ENCODE results near the gene PPM1H. TPM values are rescaled to one million over a fixed set of nuclear protein-coding genes. Genes with fewer than 3 reads are reported as not detected.

PPM1H gene
- total RNA-seq, 2 donors from 2014 or later = 46.4 to 74.4 TPM

DNA sequence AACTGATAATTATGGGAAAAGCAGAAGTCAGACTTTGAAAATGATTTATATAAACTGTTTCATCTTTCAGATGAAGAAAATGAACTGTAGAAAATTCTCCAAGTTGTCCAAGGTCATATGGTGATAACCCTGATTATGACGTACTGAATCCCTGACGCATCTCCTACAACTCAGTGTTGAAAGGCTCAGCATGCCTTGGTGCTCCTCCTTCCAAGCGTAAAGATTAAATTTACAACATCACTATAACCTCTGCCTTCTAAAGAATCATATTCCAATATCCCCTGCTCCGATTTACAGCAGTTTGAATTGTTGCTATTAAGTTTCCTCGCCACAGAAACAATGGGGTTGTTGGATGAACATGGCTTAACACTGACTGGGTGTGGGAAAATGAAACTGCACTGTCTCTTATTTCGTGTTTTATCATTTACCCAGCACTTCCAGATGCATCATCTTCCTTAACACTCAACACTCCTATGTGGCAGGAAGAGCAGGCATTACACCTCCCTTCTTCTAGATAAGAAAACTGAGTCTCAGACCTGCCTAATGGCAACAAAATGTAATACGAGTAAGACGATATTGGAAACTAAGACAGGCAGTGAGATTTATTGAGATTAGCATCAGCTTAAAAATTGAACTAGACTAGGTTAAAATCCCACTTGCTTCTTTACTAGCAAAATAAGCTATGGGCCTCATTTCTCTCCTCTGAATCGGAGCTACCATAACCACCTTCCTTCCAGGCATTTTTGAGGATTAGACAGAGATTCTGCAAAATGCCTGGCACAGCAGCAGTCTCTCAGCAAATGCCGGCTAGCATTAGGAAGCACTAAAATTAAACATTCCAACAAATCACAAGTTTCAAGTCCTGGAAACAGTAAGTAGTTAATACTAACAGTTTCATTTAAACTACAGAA, 74.2 kb downstream of the PPM1H start:
- no peaks in the 10 kb centered on the region for H3K9me3 Mint-ChIP-seq
- no peaks in the 10 kb centered on the region for H3K36me3 Mint-ChIP-seq (ENCODE audit: low read depth)
- Histone ChIP-seq H3K4me1 (ENCODE audit: control insufficient read depth, insufficient read depth, low read length) (no peaks in the 10 kb centered on the region), H3K9me3 (ENCODE audit: control insufficient read depth, low read length) (no peaks in the 10 kb centered on the region), H3K9ac (ENCODE audit: extremely low read depth, low read length, poor library complexity, severe bottlenecking) (no peak overlapping the region), H3K27me3 (ENCODE audit: control insufficient read depth, insufficient read depth, low read length, poor library complexity, severe bottlenecking) (peaks cover 18% of the 10 kb centered on the region), H3K27ac (ENCODE audit: low read depth, low read length) (no peak overlapping the region), H3K4me3 (ENCODE audit: low read length) (no peak overlapping the region), H3K36me3 (ENCODE audit: control insufficient read depth, insufficient read depth, low read length) (no peaks in the 10 kb centered on the region)
- TF ChIP-seq, protein P1, sequence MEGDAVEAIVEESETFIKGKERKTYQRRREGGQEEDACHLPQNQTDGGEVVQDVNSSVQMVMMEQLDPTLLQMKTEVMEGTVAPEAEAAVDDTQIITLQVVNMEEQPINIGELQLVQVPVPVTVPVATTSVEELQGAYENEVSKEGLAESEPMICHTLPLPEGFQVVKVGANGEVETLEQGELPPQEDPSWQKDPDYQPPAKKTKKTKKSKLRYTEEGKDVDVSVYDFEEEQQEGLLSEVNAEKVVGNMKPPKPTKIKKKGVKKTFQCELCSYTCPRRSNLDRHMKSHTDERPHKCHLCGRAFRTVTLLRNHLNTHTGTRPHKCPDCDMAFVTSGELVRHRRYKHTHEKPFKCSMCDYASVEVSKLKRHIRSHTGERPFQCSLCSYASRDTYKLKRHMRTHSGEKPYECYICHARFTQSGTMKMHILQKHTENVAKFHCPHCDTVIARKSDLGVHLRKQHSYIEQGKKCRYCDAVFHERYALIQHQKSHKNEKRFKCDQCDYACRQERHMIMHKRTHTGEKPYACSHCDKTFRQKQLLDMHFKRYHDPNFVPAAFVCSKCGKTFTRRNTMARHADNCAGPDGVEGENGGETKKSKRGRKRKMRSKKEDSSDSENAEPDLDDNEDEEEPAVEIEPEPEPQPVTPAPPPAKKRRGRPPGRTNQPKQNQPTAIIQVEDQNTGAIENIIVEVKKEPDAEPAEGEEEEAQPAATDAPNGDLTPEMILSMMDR (conservative IDR thresholded peaks at IDR 0.05) = no peak
- 92 to 95% methylated on average over 7 to 10 of the region's 10 CpGs for WGBS, 2 experiments (ENCODE audit: insufficient coverage in 1 of 2, insufficient read length in 1 of 2)
- H3K4me3 Mint-ChIP-seq = no peak overlapping the region
- peaks cover 5% of the 10 kb centered on the region for H3K27me3 Mint-ChIP-seq (ENCODE audit: insufficient read depth)
- no peak for DNase-seq
- no peak overlapping the region for H3K27ac Mint-ChIP-seq
- peaks cover 27% of the 10 kb centered on the region for H3K4me1 Mint-ChIP-seq

DNA sequence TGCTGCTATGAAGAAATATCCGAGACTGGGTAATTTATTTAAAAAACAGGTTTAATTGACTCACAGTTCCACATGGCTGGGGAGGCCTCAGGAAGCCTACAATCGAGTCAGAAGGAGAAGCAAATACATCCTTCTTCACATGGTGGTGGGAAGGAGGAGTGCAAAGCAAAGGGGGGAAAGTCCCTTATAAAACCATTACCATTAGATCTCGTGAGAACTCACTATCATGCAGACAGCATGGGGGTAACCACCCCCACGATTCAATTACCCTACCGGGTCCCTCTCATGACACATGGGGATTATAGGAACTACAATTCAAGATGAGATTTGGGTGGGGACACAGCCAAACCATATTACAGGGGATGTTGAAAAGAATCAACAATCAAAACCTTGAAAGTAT, 74.9 kb downstream of the PPM1H start:
- Histone ChIP-seq H3K9ac (ENCODE audit: extremely low read depth, low read length, poor library complexity, severe bottlenecking) (no peak overlapping the region), H3K4me3 (ENCODE audit: low read length) (no peak overlapping the region), H3K27ac (ENCODE audit: low read depth, low read length) (no peak overlapping the region), H3K27me3 (ENCODE audit: control insufficient read depth, insufficient read depth, low read length, poor library complexity, severe bottlenecking) (peaks cover 13% of the 10 kb centered on the region), H3K36me3 (ENCODE audit: control insufficient read depth, insufficient read depth, low read length) (no peaks in the 10 kb centered on the region), H3K9me3 (ENCODE audit: control insufficient read depth, low read length) (no peaks in the 10 kb centered on the region), H3K4me1 (ENCODE audit: control insufficient read depth, insufficient read depth, low read length) (no peaks in the 10 kb centered on the region)
- Mint-ChIP-seq H3K4me3 (no peak overlapping the region), H3K27me3 (ENCODE audit: insufficient read depth) (peaks cover 1% of the 10 kb centered on the region), H3K4me1 (peaks cover 23% of the 10 kb centered on the region), H3K27ac (peak overlapping the region; percentile 65), H3K36me3 (ENCODE audit: low read depth) (no peaks in the 10 kb centered on the region), H3K9me3 (no peaks in the 10 kb centered on the region)
- TF ChIP-seq, protein P1 (conservative IDR thresholded peaks at IDR 0.05) = no peak
- DNase-seq = no peak
- 84 to 87% methylated on average over 3 to 5 of the region's 5 CpGs for WGBS, 2 experiments (ENCODE audit: insufficient coverage in 1 of 2, insufficient read length in 1 of 2)

DNA sequence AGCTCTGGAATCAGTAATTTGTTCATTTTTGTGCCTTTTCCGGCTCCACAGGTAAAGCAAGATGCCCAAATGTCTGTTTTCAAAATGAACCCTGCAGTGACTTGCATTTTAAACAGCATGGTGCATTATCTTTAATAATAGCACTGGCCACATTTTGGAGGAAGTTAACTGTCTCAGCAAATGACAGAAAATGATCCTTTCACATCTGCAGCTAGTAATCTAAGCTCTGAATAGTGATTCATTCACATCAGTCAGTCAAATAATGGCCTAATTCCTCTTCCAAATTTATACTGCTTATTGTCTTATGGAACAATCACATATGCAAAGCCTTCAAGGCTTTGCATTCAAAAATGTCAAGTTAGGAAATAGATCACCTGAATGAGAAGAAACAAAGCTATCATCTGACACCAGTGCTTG, 75.6 kb downstream of the PPM1H start:
- no peaks in the 10 kb centered on the region for H3K27me3 Mint-ChIP-seq (ENCODE audit: insufficient read depth)
- H3K9me3 Mint-ChIP-seq = no peaks in the 10 kb centered on the region
- Histone ChIP-seq H3K9ac (ENCODE audit: extremely low read depth, low read length, poor library complexity, severe bottlenecking) (no peak overlapping the region), H3K9me3 (ENCODE audit: control insufficient read depth, low read length) (no peaks in the 10 kb centered on the region), H3K4me1 (ENCODE audit: control insufficient read depth, insufficient read depth, low read length) (no peaks in the 10 kb centered on the region), H3K36me3 (ENCODE audit: control insufficient read depth, insufficient read depth, low read length) (no peaks in the 10 kb centered on the region), H3K27me3 (ENCODE audit: control insufficient read depth, insufficient read depth, low read length, poor library complexity, severe bottlenecking) (peaks cover 6% of the 10 kb centered on the region), H3K27ac (ENCODE audit: low read depth, low read length) (no peak overlapping the region), H3K4me3 (ENCODE audit: low read length) (no peak overlapping the region)
- no peaks in the 10 kb centered on the region for H3K36me3 Mint-ChIP-seq (ENCODE audit: low read depth)
- TF ChIP-seq, protein P1 (conservative IDR thresholded peaks at IDR 0.05) = no peak
- DNase-seq = no peak
- 86 to 87% methylated on average over 1 of the region's 1 CpG for WGBS, 2 experiments (ENCODE audit: insufficient coverage in 1 of 2, insufficient read length in 1 of 2)
- H3K27ac Mint-ChIP-seq = peak overlapping the region; percentile 65
- peaks cover 23% of the 10 kb centered on the region for H3K4me1 Mint-ChIP-seq
- no peak overlapping the region for H3K4me3 Mint-ChIP-seq

Measured in endodermal cell (in vitro differentiated cells).